ENCODE data around the gene LRRK1. TPM values are rescaled to one million over a fixed set of nuclear protein-coding genes. Genes with fewer than 3 reads are reported as not detected.
A peak's percentile ranks its signal among the peaks of the same experiment; 100 is the strongest.
"Not testable (repeated sequence)": the region's sequence is repeated elsewhere in the genome, so short reads cannot be mapped to it uniquely, and the experiment has no call there.

LRRK1 gene
- total RNA-seq, 1 donor from 2014 or later, result 12.1 TPM

- DNase-seq, result no peak
Measured at GRCh38 chr15:101060576-101061551, 141.7 kb downstream of the LRRK1 start.

GRCh38 chr15:101062063-101062462, 142.9 kb downstream of the LRRK1 start:
- no peak for DNase-seq

- no peak for DNase-seq
Measured at GRCh38 chr15:101062471-101063171, 143.5 kb downstream of the LRRK1 start.

- DNase-seq, result no peak
Measured at GRCh38 chr15:101063212-101063611, 144.1 kb downstream of the LRRK1 start.

GRCh38 chr15:101063891-101064794, 145.0 kb downstream of the LRRK1 start:
- DNase-seq, result no peak

GRCh38 chr15:101064795-101065569, 145.8 kb downstream of the LRRK1 start:
- no peak for DNase-seq

- no peak for DNase-seq
Measured at GRCh38 chr15:101065570-101066221, 146.5 kb downstream of the LRRK1 start.

GRCh38 chr15:101066501-101067408, 147.6 kb downstream of the LRRK1 start:
- no peak for DNase-seq

- DNase-seq, result no peak
Measured at GRCh38 chr15:101067660-101068522, 148.7 kb downstream of the LRRK1 start.

GRCh38 chr15:101068523-101068960, 149.4 kb downstream of the LRRK1 start:
- DNase-seq, result no peak

GRCh38 chr15:101068961-101069653, 149.9 kb downstream of the LRRK1 start:
- DNase-seq, result no peak

GRCh38 chr15:101069654-101069973, 150.5 kb downstream of the LRRK1 start:
- no peak for DNase-seq

GRCh38 chr15:101070024-101070423, 150.9 kb downstream of the LRRK1 start:
- DNase-seq, result no peak

GRCh38 chr15:101070502-101071273, 151.5 kb downstream of the LRRK1 start:
- peak; percentile 81 for DNase-seq

GRCh38 chr15:101071651-101072050, 152.5 kb downstream of the LRRK1 start:
- DNase-seq, result no peak

GRCh38 chr15:101072235-101072634, 153.1 kb downstream of the LRRK1 start:
- not testable (repeated sequence) for DNase-seq

GRCh38 chr15:101077806-101078668, 158.9 kb downstream of the LRRK1 start:
- DNase-seq, result not testable (repeated sequence)

All from dermis blood vessel endothelial cell (primary cell).